BE2C (cell line): ENCODE results near the gene TRIM37.
A peak's percentile ranks its signal among the peaks of the same experiment; 100 is the strongest.
"Not testable (repeated sequence)": the region's sequence is repeated elsewhere in the genome, so short reads cannot be mapped to it uniquely, and the experiment has no call there.

ENCODE experiments used
- DNase-seq: peaks from one replicate; pipeline ENCODE4 v3.0.0-alpha.2; 2020
- H3K27me3 ChIP-seq: fragments of 250-450 bp; sonication (Bioruptor Pico); 2 replicates; pipeline ENCODE4 v1.5.1; 2020; ENCODE audit warnings: mild to moderate bottlenecking
- H3K36me3 ChIP-seq: fragments of 250-450 bp; sonication (Bioruptor Pico); 2 replicates; pipeline ENCODE4 v1.5.1; 2020; ENCODE audit warnings: mild to moderate bottlenecking
- H3K4me1 ChIP-seq: fragments of 250-450 bp; sonication (Bioruptor Pico); 2 replicates; pipeline ENCODE4 v1.5.1; 2020
- H3K4me3 ChIP-seq: 2 replicates; pipeline ENCODE4 v1.5.1; 2011; ENCODE audit warnings: low read depth, low read length
- H3K9me3 ChIP-seq: fragments of 250-450 bp; sonication (Bioruptor Pico); 2 replicates; pipeline ENCODE4 v1.5.1; 2020
- TF ChIP-seq, protein P1 (sequence below): IDR thresholded peaks from 2 replicates; pipeline ENCODE4 v1.5.1; 2012; ENCODE audit warnings: mild to moderate bottlenecking, low read depth, low read length

TRIM37 gene

DNA sequence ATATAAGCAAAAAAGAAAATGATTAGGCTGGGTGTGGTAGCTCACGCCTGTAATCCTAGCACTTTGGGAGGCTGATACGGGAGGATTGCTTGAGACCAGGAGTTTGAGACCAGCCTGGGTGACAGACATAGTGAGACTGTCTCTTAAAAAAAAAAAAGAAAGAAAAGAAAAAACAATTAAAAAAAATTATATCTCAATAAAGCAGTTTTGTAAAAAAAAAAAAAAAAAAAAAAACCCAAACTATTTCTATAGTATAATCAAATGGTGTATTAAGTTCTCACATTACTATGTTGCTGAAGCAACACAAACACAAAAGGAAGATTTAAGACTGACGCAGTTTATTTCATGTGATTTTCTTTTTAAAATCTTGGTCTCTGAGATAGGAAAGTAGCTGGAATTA, 140.5 kb downstream of the TRIM37 start:
- Histone ChIP-seq H3K4me1 (peaks cover 9% of the 10 kb centered on the region), H3K9me3 (no peaks in the 10 kb centered on the region), H3K27me3 (no peaks in the 10 kb centered on the region), H3K4me3 (no peak overlapping the region), H3K36me3 (no peaks in the 10 kb centered on the region; the same call in 1 of the 2 replicates)
- no peak for DNase-seq
- TF ChIP-seq, protein P1, sequence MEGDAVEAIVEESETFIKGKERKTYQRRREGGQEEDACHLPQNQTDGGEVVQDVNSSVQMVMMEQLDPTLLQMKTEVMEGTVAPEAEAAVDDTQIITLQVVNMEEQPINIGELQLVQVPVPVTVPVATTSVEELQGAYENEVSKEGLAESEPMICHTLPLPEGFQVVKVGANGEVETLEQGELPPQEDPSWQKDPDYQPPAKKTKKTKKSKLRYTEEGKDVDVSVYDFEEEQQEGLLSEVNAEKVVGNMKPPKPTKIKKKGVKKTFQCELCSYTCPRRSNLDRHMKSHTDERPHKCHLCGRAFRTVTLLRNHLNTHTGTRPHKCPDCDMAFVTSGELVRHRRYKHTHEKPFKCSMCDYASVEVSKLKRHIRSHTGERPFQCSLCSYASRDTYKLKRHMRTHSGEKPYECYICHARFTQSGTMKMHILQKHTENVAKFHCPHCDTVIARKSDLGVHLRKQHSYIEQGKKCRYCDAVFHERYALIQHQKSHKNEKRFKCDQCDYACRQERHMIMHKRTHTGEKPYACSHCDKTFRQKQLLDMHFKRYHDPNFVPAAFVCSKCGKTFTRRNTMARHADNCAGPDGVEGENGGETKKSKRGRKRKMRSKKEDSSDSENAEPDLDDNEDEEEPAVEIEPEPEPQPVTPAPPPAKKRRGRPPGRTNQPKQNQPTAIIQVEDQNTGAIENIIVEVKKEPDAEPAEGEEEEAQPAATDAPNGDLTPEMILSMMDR, result no peak

DNA sequence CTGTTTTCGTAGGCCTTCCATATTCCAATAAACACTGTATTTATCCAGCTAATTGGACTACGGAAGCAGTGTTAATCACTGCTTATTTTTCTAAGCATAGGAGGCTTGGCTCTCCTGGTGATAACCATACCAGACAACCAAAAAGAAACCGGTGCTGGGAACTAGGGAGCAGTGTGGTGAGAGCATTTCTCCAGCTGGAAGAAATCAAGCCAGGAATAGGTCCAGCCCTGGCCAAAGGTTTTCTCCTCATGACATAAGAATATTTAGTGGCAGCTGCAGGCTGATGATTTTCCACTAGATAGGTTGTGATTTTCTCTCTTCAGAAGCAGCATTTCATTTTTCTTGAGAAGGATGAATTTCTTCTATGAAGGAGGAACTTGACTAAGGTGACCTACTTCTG, 141.5 kb downstream of the TRIM37 start:
- Histone ChIP-seq H3K4me3 (no peak overlapping the region), H3K4me1 (peaks cover 9% of the 10 kb centered on the region), H3K36me3 (no peaks in the 10 kb centered on the region; the same call in 1 of the 2 replicates), H3K27me3 (no peaks in the 10 kb centered on the region), H3K9me3 (no peaks in the 10 kb centered on the region)
- DNase-seq, result no peak
- TF ChIP-seq, protein P1, result no peak

DNA sequence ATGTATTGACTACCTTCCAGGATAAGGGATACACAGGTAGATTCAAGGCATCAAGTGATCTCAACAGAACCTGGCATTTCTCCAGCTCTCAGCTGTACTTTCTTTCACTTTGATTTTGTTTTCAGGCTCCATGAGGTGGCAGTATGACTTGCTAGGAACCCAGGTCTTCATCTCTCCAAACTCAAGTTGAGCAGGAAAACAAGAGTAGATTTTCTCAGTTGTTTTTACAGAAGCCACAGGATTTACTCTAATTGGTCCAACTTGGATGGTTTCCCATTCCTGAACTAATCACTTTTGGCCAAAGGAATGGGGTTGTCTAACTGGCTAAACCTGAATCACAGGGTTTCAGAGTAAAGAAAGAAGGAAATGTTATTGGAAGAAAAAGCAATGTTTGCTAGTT, 146.6 kb downstream of the TRIM37 start:
- no peaks in the 10 kb centered on the region for H3K27me3 ChIP-seq
- DNase-seq, result no peak
- H3K9me3 ChIP-seq, result no peaks in the 10 kb centered on the region
- H3K4me3 ChIP-seq, result no peak overlapping the region
- H3K36me3 ChIP-seq, result no peaks in the 10 kb centered on the region
- TF ChIP-seq, protein P1, result peak; percentile 34
- H3K4me1 ChIP-seq, result 0 out of 2 replicates have a peak, but pooled peaks cover 2% of the 10 kb centered on the region

DNA sequence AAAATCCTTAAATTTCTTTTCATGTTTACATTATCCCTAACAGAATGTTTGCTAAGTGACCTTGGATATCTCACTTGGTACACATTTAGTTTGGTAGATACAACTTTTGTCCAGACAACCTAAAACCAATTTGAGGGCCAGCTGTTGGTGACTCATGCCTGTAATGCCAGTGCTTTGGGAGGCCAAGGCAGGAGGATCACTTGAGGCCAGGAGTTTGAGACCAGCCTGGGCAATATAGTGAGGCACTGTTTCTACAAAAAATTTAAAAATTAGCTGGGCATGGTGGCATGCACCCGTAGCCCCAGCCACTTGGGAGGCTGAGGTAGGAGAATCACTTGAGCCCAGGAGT, 149.0 kb downstream of the TRIM37 start:
- not testable (repeated sequence) for H3K9me3 ChIP-seq, H3K36me3 ChIP-seq, H3K27me3 ChIP-seq, H3K4me3 ChIP-seq, H3K4me1 ChIP-seq, DNase-seq

DNA sequence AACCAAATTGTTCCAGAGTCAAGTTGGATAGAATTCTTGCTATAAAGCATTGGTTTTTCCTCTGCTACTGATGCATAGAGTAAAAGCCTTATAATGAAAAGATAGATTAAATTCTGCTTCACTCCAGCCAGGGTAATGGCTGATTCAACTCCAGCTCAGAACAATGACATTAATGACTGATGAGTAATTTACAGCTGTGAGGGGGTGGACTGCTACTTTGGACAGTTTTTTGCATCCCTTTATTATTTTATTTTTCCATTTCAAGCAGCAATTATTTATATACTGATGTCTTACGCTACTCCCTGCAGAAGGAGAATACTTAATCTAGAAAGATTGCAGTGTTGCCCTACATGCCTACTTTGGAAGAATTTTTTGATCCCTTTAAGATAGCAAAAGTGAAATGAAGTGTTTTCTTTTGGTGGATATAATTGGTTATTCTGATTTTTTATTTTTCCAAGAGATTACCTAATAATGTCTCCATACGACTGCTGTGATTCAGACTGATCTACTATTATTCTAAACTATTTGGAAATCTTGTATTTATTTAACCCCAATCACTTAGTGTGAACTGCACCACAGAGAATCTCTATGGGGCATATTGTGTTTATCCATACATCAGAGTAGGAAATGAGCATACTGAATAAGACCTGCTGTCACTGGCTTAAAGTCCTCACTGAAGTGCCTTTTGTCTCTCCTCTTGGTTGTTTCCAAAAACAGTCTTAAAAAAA, 149.5 kb downstream of the TRIM37 start:
- DNase-seq, result no peak
- H3K9me3 ChIP-seq, result no peaks in the 10 kb centered on the region; the same call in 1 of the 2 replicates
- H3K4me1 ChIP-seq, result 0 out of 2 replicates have a peak, but pooled peaks cover 2% of the 10 kb centered on the region
- H3K4me3 ChIP-seq, result no peak overlapping the region
- TF ChIP-seq, protein P1, result no peak
- H3K27me3 ChIP-seq, result no peaks in the 10 kb centered on the region
- H3K36me3 ChIP-seq, result no peaks in the 10 kb centered on the region

DNA sequence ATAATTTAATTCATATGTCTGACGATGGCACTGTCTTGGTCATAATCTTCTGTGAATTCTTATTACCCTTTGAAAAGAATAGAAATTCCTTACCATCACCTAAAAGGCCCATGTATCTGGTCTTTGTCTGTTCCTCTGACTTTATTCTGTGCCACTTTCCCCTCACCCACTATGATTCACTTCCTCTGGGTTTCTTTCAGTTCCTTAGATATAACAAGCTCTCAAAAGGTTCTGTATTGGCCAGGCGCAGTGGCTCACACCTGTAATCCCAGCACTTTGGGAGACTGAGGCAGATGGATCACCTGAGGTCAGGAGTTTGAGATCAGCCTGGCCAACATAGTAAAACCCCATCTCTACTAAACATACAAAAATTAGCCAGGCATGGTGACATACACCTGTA, 152.3 kb downstream of the TRIM37 start:
- H3K27me3 ChIP-seq, H3K36me3 ChIP-seq, DNase-seq, H3K4me3 ChIP-seq, H3K4me1 ChIP-seq, H3K9me3 ChIP-seq: not testable (repeated sequence)

DNA sequence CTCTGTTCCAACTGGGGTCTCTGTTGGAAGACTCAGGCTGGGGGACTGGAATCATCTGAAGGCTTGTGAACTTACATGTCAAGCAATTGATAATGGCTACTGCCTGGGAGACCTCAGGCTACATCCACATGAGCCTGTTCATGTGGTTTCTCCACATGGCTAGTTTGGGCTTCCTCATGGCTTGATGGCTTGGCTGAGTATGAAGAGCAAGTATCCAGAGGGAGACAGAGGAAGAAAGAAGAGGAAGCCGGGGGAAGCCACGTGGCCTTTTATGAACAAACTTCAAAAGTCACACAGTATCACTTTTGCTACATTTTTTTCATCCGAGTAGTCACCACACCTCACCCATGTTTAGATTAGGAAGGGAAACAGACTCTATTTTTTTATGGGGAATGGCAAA, 158.9 kb downstream of the TRIM37 start:
- no peak for DNase-seq
- TF ChIP-seq, protein P1, result no peak
- Histone ChIP-seq H3K27me3 (no peaks in the 10 kb centered on the region), H3K4me1 (no peaks in the 10 kb centered on the region), H3K9me3 (peaks cover 6% of the 10 kb centered on the region; the same call in 1 of the 2 replicates), H3K4me3 (no peak overlapping the region), H3K36me3 (no peaks in the 10 kb centered on the region)
